ENCODE measurements around the gene CLCN1.

- TF ChIP-seq CTCF (conservative IDR thresholded peaks at IDR 0.05), result no peak
- no peak for TF ChIP-seq ZFX (IDR thresholded peaks at IDR 0.05)
Observed at GRCh38 chr7:143308632-143309031, 7.3 kb upstream of the CLCN1 start.

Data from C4-2B (cell line).